GM21528 (cell line): ENCODE results near the gene TBCE.
A peak's percentile ranks its signal among the peaks of the same experiment; 100 is the strongest.

ENCODE experiments used
- ATAC-seq: cut with Tn5 transposase; IDR thresholded peaks from one replicate; pipeline ENCODE4 v1.9.1; 2021; ENCODE audit warnings: mild to moderate bottlenecking, moderate library complexity; ENCODE audit not compliant: unreplicated experiment, low FRiP score

The TBCE gene

DNA sequence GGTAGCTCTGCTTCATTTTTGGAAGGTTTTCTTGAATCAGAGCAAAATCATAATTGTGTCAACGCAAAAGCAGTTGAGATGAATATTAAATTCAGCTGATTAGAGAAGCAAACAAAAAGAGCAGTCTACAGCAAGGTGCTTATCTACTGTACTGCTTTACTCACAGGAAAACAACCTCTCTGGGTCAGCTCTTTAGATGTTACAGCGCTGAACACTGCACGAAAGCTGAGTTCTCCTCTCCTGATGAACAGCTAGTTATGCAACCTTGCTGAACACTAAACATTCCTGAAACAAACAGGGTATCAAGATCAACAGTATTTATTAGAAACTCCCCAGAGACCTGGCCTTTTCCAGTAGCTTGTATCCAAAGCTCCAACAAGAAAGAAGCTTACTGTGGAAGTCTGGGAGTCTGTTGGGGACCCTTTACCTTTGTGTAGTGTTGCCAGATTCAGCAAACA is 41.3 kb downstream of the TBCE start:
- ATAC-seq, result no peak

DNA sequence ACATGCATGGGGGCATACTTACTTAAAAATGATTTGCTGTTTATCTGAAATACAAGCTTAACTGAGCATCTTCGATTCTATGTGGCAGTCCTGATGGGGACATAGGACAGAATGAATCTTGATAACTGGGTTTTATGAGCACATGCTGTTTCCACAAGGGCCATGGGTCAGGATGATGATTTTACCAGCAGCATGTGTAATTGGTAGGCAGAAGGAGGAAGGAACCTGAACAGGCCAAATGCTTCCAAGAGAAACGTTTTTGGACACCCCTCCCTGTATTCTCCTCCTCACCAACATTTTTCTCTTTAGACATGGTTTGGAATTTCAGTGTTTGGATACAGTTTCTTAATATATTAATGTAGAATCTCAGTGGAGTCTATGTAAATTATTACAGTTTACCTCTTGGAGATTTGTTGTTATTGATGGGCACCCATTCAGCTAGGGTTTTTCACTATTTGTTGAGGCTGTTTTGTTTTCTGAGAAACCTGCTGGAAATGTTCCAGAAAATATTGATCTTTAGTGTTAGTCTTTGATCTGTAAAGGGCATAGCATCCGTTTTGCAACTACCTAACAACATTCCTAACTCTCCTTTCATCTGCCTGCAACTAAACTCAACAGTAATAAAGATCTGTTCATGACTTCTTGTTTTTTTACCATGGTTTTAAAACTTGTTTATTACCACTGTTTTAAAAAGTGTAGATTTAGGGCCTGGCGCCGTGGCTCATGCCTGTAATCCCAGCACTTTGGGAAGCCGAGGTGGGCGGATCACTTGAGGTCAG is 42.0 kb downstream of the TBCE start:
- ATAC-seq, result no peak

DNA sequence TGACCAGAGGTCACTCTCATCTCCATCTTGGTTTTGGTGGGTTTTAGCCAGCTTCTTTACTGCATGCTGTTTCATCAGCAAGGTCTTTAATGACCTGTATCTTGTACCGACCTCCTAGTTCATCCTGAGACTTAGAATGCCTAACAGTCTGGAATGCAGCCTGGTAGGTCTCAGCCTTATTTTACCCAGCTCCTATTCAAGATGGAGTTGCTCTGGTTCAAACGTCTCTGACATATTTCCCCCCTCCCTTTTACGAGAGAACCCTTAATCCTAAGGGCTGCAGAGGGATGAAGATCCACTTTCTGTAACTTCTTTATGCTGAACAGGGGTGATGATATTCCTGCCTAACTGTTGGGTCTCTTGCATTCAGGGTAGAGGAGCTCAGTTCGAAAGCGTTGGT is 43.2 kb downstream of the TBCE start:
- no peak for ATAC-seq

DNA sequence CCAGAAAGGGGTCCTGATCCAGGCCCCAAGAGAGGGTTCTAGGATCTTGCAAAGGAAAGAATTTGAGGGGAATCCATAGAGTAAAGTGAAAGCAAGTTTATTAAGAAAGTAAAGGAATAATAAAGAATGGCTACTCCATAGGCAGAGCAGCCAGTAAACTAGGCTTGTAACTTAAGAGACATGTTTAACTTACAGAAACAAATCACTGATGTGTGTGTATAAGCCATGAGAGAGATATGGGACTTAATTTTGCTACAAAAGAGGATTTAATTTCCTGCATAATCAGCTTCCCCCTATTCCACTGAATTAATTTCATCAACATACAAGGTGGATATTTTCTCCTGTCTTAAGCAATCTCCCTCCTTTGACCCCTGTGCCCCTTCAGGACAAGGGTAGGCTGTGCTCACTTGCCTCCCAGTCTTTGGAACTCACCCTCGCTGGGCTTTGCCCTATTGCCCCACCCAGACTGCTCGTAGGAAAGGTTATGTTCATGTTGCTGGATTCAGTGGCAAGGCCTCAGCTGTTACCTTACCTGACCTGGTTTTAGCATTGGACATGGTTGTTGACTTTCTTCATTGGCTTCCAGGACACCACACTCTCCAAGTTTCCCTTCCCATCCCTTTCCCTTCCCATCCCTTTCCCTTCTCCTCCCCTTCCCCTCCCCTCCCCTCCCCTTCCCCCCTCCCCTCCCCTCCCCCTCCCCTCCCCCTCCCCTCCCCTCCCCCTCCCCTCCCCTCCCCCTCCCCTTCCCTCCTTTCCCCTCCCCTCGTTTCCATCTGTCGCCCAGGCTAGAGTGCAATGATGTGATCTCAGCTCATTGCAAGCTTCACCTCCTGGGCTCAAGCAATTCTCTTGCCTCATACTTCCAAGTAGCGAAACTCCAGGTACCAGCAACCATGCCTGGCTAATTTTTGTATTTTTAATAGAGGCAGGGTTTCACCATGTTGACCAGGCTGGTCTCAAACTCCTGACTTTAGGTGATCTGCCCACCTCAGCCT is 44.6 kb downstream of the TBCE start:
- ATAC-seq, result no peak

DNA sequence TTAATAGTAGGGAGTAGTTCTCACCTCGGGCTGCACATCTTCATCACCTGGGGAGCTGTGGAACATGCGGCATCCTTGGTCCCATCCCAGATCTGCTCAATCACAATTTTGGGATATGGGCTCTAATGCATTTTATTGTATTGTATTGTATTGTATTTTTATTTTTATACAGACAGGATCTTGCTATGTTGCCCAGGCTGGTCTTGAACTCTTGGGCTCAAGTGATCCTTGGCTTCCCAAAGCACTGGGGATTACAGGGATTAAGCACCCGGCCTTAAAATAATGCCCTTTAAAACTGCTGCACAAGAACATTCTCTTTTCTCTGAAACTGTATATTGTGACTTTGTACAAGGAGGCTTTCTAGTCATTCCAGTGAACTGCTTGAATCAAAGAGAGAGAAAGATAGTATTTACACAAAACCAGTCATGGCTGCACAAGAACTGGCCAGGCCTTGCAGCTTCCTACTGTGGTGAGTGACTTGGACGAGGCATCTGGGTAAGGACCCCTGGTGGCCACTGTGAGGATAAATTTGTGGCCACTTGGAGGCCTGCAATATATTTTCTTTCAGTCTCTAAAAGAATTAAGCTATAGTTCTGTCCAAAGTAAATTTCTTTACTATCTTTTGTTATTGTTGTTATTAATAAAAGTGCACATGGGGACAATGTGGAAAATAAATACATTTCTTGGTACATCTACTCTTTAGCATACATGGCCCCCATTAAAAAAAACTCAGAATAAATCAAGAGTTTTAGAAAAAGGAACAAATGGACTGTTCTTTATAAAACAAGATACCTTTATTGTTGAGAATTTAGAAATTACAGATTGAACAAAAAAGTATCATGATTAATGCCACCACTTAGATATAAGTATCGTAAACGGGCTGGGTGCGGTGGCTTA is 48.0 kb downstream of the TBCE start:
- ATAC-seq, result peak; percentile 69

DNA sequence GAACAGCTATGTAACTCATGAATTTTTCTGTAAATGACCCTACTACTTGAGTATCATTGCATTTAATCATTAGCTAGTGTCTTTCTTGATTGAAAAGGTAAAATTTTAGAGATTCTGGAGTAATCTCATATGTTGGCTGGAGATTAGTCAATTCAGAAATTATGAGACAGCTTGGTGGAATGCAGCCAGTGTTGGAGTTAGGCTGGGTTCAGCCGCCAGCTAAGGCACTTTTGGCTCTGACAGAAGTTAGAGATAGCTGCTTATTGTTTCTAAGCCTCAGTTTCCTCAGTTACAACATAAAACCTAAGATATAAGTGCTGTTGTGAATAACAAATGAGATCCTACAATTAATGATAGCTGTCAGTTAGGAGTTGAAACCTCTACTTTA is 49.4 kb downstream of the TBCE start:
- ATAC-seq, result no peak

DNA sequence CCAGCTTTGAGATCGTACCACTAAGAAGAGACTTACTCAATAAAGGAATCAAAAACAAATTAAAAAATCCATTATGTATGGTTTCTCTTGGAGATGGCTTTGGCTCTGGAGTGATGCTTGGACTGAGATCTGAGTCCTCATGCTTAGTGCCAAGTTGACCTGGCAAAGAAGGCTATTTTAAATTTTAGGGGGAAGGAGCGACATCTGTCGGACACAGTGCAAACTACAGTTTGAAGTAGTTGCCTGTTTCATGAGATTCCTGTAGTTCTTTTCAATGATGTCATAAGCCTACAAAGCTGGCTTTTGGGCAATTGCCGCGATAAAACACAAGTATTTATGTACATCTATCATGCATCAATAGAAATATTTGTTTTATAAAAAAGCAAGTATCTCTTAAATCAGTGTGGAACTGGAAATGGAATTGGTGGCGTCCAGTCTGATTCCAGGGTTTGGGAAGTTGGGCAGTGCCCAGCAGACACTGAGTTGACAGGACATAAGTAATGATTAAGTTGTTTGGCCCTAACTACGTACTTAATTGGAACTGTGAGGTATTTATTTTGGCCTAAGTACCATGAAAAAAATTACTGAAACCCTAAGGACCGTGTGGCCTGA is 50.0 kb downstream of the TBCE start:
- ATAC-seq, result no peak

DNA sequence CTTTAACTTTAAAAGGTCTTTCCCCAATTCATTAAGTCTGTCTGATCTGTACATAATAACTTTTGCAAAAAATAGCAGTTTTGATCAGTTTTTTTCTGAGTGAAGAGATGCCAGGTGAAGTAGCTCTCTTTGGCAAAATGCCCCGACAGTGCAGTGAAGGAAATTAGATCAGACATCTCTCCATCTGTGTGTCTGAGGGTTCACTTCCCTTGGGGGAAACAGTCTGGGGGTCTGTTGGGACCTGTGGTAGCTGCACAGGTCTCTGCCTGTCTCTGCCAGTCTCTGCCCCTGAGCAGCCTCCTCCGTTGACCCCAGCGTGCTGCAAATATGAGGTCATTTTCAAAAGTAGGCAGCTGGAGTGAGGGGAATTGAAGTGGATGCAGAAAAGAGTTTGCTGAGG is 54.5 kb downstream of the TBCE start:
- ATAC-seq, result no peak

DNA sequence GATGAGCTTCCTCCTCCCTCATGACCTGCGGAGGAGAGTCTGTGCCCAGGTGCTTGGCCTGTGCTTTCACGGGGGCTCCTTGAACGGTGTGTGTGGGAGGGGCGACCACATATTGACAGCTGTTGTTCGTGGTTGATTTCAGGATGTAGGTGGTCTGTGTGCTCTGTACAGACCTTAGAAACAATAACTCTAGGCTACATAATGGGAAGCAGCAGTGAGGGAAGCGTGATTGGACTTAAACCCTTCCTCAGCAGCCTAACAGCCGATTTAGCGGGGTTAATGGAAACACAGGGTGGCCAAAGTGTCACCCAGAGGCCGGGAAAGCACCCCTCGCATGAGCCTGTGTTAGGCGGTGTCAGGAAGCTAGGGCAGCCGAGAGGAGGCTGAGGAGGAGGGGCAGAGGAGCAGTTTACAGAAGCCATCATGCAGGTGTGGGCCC is 56.0 kb downstream of the TBCE start:
- ATAC-seq, result no peak

DNA sequence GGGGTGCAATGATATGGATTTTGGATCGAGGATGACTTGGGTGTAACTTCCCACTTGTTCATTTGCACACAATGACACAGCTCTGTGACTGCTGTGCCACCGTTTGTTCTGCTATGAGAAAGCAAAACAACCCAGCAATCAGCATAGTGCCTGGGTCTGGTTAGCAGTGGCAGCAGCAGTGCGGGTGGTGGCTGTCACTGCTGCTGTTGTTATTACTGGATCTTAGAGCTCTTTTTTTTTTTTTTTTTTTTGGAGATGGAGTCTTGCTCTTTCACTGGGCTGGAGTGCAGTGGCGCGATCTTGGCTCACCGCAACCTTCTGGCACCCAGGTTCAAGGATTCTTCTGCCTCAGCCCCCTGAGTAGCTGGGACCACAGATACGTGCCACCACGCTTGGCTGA is 56.9 kb downstream of the TBCE start:
- ATAC-seq, result no peak

DNA sequence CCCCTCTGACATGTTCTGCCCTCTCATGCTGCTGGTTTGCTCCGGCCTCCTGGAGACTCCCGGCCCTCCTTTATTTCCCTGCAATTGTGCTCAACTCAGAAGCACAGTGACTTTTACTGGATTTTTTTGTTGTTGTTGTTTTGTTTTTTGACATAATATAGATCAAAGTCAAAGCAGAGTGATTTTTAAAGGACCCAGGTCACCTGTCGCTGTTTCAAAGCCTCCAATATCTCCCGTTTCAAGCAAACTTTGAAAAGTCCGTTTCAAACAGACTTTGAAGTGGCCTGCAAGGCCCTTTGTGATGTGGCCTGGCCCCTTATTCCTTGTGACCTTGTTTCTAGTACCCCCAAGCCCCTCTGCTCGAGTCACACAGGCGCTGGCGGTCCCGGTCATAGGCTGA is 58.1 kb downstream of the TBCE start:
- no peak for ATAC-seq

DNA sequence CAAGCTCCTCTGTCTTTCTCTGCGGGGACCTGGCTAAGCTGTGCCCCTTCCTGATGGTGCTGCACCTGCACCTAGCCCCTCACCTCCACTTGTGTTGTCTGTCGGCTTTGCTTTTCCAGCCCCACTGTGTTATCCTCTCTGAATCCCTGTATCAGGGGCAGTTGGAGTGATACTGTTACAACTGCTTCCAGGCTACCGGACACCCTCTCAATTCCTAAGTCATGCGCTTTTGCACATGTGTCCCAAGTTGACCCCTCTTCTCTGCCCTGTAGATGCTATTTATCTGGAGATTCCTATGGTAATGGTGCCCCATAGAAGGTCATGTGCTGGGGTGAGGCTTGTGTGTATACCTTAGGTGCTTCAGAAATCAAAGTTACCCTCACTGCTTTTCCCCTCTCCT is 58.9 kb downstream of the TBCE start:
- no peak for ATAC-seq

DNA sequence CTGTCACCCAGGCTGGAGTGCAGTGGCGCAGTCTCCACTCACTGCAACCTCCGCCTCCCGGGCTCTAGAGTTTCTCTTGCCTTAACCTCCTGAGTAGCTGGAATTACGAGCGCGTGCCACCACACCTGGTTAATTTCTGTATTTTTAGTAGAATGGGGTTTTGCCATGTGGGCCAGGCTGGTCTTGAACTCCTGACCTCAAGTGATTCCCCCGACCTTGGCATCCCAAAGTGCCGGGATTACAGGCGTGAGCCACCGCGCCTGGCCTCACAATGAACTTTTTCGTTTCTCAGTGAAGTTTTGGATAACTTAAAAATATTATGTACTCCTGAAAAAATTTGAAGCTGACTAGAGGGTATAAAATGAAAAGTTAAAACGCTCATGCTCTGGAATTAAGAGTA is 59.5 kb downstream of the TBCE start:
- ATAC-seq, result no peak

DNA sequence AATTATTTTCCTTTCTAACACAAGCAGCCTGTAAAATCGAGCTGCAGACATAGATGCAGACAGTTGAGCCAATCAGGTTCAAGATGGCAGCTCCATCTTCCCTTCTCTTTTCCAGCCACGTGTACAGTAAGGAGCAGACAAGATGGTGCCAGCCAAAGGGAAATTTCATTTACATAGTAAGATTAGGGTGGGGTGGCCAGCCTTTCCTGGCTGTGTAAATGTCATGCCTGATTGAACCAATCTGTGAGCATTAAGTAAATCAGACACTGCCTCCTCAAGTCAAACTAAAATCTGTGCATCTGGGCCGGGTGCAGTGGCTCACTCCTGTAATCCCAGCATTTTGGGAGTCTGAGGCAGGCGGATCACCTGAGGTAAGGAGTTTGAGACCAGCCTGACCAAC is 60.2 kb downstream of the TBCE start:
- ATAC-seq, result no peak

DNA sequence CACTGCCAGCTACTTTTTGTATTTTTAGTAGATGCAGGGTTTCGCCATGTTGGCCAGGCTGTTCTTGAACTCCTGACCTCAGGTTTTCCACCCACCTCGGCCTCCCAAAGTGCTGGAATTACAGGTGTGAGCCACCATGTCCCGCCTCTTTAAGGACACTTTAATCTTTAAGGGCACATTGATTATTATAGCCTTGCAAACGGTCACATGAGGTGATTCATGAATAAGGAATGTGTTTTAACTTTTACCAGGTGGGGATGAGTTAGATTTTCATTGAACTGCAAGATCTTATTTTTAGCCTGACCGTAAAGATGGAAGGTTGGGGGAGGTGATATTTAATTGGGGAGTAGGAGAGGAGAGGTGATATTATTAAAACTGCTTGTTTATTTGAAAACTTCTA is 61.9 kb downstream of the TBCE start:
- no peak for ATAC-seq

DNA sequence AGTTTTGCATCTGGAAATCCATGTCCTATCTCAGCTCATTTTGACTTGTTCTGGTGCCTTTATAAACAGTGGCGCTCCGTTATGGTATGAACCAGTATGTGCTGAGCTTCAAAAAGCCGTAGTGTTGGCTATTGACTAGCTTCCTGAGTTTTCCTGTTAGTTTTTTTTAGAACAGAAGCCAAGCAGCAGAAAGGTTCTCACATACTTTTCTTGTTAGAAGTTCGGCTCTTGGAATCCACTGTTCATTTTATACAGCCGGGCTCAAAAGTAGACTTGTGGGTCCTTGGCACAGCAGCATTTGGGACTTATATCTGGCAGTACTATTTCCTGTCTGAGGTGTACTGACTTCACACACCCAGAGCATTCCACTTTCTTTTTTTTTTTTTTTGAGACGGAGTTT is 63.8 kb downstream of the TBCE start:
- ATAC-seq, result no peak

DNA sequence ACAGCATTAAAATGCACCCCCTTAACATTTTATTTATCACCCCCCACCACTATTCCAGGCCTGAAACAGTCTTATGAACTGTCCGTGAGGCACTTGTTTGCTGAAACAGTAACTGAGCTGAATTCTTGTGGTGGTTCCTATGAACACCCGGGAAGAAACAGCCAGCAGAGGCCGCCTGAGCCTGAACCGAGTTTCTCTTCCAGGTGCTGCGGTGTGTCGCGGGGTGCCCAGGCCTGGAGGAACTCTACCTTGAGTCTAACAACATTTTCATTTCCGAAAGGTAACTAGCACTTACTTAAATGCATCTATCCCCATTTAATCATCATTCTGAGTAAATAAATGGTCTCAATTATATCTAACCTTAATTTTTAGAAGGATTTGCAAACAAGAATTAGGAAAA is 66.8 kb downstream of the TBCE start:
- ATAC-seq, result no peak

DNA sequence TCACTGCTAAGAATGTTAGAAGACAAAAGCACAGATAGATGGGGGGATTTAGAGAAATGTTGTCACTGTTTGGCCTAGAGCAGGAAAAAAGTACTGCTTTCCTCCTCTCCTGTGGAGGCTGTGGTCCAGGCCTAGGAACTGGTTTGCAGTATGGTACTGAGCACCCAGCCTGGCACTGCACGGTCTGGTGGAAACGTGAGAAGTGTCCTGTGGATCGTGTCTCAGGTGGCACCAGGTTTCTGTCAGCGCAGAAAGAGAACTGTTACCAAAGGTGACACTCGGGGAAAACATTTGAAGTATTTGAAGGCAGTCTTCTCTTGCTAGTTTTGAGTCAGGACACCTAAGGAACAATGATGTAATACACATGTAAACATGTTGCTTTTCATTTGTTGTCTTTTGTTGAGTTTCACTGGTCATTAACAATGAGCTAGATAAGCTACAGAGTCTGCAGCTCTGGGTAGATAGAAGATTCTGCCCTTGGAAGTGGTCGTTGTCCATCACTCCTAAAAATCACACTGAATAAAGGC is 74.0 kb downstream of the TBCE start:
- no peak for ATAC-seq

DNA sequence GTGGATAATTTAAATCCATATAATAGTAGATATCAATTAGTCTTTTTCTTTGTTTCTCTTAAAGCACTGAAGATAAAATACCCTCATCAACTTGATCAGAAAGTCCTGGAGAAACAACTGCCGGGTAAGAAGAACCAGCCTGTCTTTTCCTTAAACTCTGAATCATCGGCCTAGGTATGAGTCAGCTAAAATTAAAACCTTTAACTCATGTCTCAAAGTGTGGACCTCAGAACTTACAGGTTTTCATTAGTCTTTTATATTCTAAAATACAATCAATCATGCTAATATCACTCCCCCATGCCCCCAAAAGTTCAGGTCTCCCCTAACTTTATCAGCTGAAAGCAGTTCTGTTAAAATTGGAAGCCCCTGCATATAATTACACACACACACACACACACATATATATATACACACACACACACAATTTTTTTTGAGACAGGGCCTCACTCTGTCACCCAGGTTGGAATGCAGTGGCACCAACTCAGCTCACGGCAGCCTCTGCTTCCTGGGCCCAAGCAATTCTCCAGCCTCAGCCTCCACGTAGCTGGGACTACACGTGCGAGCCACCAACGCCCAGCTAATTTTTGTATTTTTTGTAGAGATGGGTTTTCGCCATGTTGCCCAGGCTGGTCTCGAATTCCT is 75.7 kb downstream of the TBCE start:
- no peak for ATAC-seq
